ENCODE results near the gene CRYGC.

The CRYGC gene

GRCh38 chr2:208093128-208093527 is 36.5 kb downstream of the CRYGC start:
- DNase-seq: no peak

GRCh38 chr2:208092093-208092832 is 37.4 kb downstream of the CRYGC start:
- no peak for DNase-seq

GRCh38 chr2:208090420-208090819 is 39.2 kb downstream of the CRYGC start:
- no peak for DNase-seq

GRCh38 chr2:208086029-208086428 is 43.6 kb downstream of the CRYGC start:
- no peak for DNase-seq

- DNase-seq: no peak
Measured at GRCh38 chr2:208083807-208084206, 45.8 kb downstream of the CRYGC start.
